ACHN (cell line): ENCODE measurements around the gene NCAM2.

Experiments used
- DNase-seq: peaks from one replicate; pipeline ENCODE4 v3.0.0-alpha.2; 2015
- in situ Hi-C: cut with HindIII; loops from 2 replicates; pipeline ENCODE4 v1.10.0; 2017; ENCODE audit warnings: low sequenced_read_pairs, low pct_ligation_motif_present, low pct_unique_long_range_greater_than_20kb

The NCAM2 gene

GRCh38 chr21:21238629-21239400 is 240.6 kb downstream of the NCAM2 start:
- DNase-seq, result no peak
- in situ Hi-C loops, result no loop called here

DNA sequence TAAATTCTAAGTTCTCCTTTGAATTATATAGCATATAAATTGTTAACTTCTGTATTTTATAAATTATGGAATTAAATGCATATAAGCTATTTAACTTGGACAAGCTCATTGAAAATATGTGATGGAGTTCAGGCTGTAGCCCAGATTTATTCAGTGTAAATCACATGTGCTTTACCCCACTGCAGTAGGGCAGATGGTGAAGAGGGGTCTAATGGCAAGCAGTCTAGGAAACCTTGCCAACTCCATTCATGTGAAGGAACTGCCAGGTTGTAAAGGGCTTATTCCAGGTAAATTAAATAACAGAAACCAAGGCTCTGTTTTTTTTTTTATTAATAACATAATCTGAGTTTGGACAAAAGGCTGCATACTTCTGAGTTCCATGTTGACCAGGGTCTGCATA is 243.2 kb downstream of the NCAM2 start:
- in situ Hi-C loops, result no loop called here
- DNase-seq, result no peak

DNA sequence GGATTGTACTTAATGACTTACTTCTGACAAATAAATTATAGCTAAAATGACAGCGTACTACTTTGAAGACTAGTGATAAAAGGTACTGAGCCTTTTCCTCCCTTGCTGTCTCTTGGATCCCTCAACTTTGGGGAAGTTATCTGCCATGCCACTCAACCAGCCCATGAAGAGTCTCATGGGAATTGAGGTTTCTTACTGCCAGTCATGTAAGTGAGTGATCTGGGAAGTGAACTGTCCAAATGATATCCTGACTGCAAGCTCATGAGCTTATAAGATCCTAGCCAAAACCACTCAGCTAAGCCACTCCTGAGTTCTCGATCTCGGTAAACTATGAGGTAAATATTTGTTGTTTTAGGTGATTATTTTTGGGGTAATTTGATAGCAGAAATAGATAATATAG is 247.8 kb downstream of the NCAM2 start:
- in situ Hi-C loops, result no loop called here
- DNase-seq, result no peak

DNA sequence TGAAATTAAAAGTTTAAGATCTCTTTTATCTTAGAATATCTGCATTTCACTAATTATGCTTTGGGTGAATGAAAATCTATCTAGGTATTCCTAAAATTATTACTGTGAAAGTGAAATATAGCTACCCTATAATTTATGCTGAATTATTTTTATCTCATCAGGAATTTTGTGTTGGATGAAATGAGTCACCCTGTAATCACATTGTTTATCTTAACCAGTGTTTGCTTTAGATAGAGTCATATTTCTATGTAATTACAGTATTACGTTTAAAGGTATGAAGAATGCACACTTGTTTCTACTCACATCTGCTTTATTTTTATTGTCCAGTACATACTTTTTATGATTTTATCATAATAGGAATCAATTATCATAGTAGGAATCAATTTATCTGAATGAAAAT is 249.2 kb downstream of the NCAM2 start:
- no peak for DNase-seq

DNA sequence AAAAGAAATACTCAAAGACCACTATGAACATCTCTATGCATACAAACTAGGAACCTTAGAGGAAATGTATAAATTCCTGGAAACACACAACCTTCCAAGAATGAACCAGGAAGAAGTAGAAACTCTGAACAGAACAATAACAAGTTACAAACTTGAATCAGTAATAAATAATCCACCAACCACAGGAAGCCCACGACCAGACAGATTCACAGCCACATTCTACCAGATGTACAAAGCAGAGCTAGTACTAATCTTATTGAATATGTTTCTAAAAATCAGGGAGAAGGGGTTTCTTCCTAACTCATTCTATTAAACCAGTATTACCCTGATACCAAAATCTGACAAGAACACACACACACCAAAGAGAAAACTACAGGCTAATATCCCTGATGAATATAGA is 263.8 kb downstream of the NCAM2 start:
- DNase-seq, result no peak
- in situ Hi-C loops, result no loop called here

More for the DNA sequence above, 249.2 kb downstream of the NCAM2 start:
- in situ Hi-C loops, result no loop called here

- DNase-seq, result peak; percentile 44
- in situ Hi-C loops, result no loop called here
Measured at GRCh38 chr21:21268061-21268471, 269.9 kb downstream of the NCAM2 start.

- DNase-seq, result no peak
- in situ Hi-C loops, result no loop called here
Measured at GRCh38 chr21:21268885-21269284, 270.7 kb downstream of the NCAM2 start.

GRCh38 chr21:21279193-21279901 is 281.1 kb downstream of the NCAM2 start:
- in situ Hi-C loops, result no loop called here
- no peak for DNase-seq

- DNase-seq, result no peak
- in situ Hi-C loops, result no loop called here
Measured at GRCh38 chr21:21283810-21284209, 285.6 kb downstream of the NCAM2 start.

DNA sequence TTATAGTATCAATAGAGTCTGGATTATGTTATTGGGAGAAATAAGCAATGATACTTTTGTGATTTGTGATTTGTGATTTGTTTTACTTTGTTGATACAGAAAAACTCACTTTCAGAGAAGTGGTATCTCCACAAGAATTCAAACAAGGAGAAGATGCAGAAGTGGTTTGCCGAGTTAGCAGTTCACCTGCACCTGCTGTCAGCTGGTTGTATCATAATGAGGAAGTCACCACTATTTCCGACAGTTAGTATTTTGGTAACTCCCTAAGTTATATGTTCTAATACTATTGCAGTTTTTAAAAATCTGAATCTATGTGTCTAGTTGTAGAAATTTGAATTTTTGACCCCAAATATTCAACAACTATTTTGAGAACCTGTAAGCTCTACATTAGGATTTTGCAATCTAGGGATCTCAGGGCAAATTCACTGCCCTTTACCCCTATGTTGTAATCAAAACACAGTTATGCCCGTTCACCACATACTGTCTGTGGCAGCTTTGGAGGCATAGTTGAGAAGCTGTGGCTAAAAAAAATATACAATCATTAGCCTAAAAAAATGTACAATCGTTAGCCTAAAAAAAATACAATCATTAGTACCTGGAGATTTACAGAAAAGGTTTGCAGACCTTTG is 288.1 kb downstream of the NCAM2 start:
- DNase-seq, result no peak
- in situ Hi-C loops, result no loop called here

GRCh38 chr21:21290751-21291150 is 292.5 kb downstream of the NCAM2 start:
- DNase-seq, result no peak
- in situ Hi-C loops, result no loop called here

DNA sequence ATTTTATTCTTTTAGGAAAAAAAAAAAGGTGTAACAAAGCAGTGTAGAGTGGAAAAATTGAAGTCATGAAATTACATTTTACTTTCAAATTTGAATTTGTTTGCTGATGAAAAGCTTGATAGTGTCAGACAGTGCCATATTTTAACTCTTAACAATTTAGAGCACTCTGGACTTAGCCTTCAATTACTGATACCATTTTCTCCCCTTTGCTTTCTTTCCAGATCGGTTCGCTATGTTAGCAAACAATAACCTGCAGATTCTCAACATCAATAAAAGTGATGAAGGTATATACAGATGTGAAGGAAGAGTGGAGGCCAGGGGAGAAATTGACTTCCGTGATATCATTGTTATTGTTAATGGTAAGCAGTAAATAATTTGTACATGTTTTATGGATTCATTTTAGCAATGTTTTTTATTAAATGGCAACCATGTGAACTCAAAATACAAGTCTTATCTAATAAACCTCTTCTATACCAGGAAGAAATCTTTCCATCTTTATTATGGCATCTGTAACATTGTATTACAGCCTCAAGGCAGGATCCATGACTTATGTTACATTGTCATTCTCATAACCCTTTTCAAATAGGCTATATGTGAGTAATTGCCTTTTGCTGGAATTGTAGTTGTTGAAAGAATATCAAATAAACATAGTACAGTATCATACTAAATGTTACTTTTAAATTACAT is 293.8 kb downstream of the NCAM2 start:
- no peak for DNase-seq
- in situ Hi-C loops, result no loop called here

- DNase-seq, result no peak
- in situ Hi-C loops, result no loop called here
Measured at GRCh38 chr21:21295303-21295702, 297.1 kb downstream of the NCAM2 start.

GRCh38 chr21:21297211-21297610 is 299.0 kb downstream of the NCAM2 start:
- DNase-seq, result no peak
- in situ Hi-C loops, result no loop called here

- DNase-seq, result no peak
- in situ Hi-C loops, result no loop called here
Measured at GRCh38 chr21:21301013-21301412, 302.8 kb downstream of the NCAM2 start.

DNA sequence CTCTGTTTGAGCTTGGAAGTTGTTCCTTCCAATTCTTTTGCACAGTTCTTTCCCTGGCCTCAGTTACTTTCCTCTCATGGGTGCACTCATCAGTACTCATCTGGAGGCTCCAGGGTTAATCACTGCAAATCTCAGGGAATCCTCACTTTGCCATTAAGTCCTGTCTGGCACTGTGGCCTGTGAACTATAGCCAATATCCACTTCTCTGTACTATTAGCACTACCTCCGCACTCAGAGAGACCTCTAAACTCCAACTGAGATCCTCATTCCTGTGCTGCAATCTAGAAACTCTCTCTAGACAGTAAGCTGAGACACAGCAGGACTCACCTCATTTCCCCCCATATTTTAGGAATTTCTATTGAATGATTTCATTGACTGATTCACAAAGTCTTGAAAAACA is 311.3 kb downstream of the NCAM2 start:
- in situ Hi-C loops, result no loop called here
- no peak for DNase-seq

- in situ Hi-C loops, result no loop called here
- no peak for DNase-seq
Measured at GRCh38 chr21:21324297-21324696, 326.1 kb downstream of the NCAM2 start.

DNA sequence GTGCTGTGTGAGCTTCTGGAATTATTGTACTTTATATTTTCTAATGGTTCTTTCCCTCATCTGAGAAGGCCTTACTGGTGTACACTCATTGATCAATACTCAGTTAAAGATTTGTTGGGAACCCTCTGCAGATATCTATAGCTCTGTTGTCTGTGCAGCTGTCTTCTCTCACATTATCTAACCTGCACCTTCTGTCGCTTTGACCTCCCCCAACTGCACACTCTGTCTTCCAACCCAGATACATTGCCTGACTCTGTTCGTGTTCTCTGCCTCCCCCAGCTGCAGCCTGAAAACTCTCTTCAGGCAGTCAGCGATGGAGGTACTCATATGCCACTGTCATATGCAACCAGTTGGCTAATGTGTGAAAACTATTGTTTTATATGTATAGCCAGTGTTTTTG is 334.3 kb downstream of the NCAM2 start:
- no peak for DNase-seq
- in situ Hi-C loops, result no loop called here

DNA sequence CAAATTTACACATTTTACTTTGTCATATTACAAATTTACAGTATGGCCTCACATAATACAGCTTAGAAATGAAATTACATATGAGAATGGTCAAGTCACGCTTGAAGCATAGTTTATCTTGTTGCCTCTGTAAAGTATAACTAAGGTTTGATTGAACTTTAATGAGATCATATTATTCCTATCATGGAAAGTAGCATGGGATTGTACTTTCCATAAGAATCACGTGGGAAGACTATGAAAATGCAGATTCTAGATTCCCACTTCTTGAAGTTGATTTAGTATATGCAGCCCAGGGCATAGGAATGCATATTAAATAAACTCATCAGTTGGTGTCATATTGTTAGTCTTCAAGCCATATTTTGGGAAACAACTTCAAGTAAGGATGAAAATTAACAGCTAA is 342.8 kb downstream of the NCAM2 start:
- no peak for DNase-seq
- in situ Hi-C loops, result no loop called here
